Small intestine (tissue), 7 donors: ENCODE data around the gene LINS1. TPM values are rescaled to one million over a fixed set of nuclear protein-coding genes. Genes with fewer than 3 reads are reported as not detected.
"Not testable (repeated sequence)": the region's sequence is repeated elsewhere in the genome, so short reads cannot be mapped to it uniquely, and the experiment has no call there.

Experiments
- DNase-seq, 2 donors: peaks; one replicate each; pipeline versions ENCODE4 v3.0.0 to v3.0.0-alpha.2; 2013
- FAIRE-seq: peaks from 2 replicates; lab custom pipeline; 2012; peaks lifted over from hg19 to GRCh38; lab: Jason Lieb, UNC
- H3K27ac ChIP-seq, 3 donors: one replicate each; pipeline ENCODE4 v1.5.1; 2013; ENCODE audit warnings: low read length in 2 of 3, mild to moderate bottlenecking in 2 of 3, control low read depth in 1 of 3, inconsistent platforms in 1 of 3, low read depth in 1 of 3, moderate library complexity in 1 of 3
- H3K27me3 ChIP-seq, 3 donors: one replicate each; pipeline ENCODE4 v1.6.1; 2013; ENCODE audit warnings: low read length in 3 of 3, inconsistent platforms in 1 of 3; ENCODE audit not compliant: control insufficient read depth in 3 of 3, insufficient read depth in 3 of 3
- H3K36me3 ChIP-seq, 3 donors: one replicate each; pipeline ENCODE4 v1.6.1; 2013; ENCODE audit warnings: low read length in 3 of 3, inconsistent platforms in 1 of 3, low read depth in 1 of 3, mild to moderate bottlenecking in 1 of 3, moderate library complexity in 1 of 3; ENCODE audit not compliant: control insufficient read depth in 3 of 3, insufficient read depth in 2 of 3
- H3K4me1 ChIP-seq, 3 donors: one replicate each; pipeline ENCODE4 v1.6.1; 2013; ENCODE audit warnings: low read length in 2 of 3, inconsistent platforms in 1 of 3, low read depth in 1 of 3, mild to moderate bottlenecking in 1 of 3, moderate library complexity in 1 of 3; ENCODE audit not compliant: control insufficient read depth in 3 of 3, insufficient read depth in 2 of 3
- H3K4me3 ChIP-seq, 3 donors: one replicate each; pipeline ENCODE4 v1.5.1; 2013; ENCODE audit warnings: low read length in 3 of 3, control low read depth in 1 of 3, inconsistent platforms in 1 of 3, low read depth in 1 of 3, mild to moderate bottlenecking in 1 of 3, moderate library complexity in 1 of 3
- H3K9me3 ChIP-seq, 2 donors: one replicate each; pipeline ENCODE4 v1.6.1; 2013; ENCODE audit warnings: low read depth in 1 of 2, low read length in 1 of 2; ENCODE audit not compliant: control insufficient read depth in 2 of 2, insufficient read depth in 1 of 2
- WGBS, 3 donors: extraction: QIAGEN DNeasy Blood & Tissue Kit; methylation state at CpG; one replicate each; pipeline ENCODE4 v1.1.7; 2013; 5-methylcytosine and 5-hydroxymethylcytosine counted together
- polyA plus RNA-seq, 4 donors: library from polyadenylated mRNA; stranded (reverse) in 3 of 4; unstranded in 1 of 4; fragments of 200-250 nt in 3 of 4; fragments of 120-200 nt in 1 of 4; gene quantifications; one replicate each; pipeline versions ENCODE4 v1.2.1 to v1.2.3, GENCODE V29; 2013
- donor health status: healthy with polysubstance abuse.
- donor health status: control.
- donor health status: control.
- donor health status: Bipolar disorder and iron deficiency.
- donor health status: healthy.

Gene LINS1
- polyA plus RNA-seq, 4 donors: 2.4 to 17.5 (median 5.7) TPM

- Histone ChIP-seq H3K9me3 (no peaks in the 10 kb centered on the region), H3K27me3 (no peaks in the 10 kb centered on the region), H3K27ac (no peak overlapping the region), H3K36me3 (peaks cover 0 to 7% (median 0%) of the 10 kb centered on the region in 3 donors), H3K4me3 (no peak overlapping the region), H3K4me1 (peaks cover 0 to 9% (median 2%) of the 10 kb centered on the region in 3 donors)
- FAIRE-seq: no peak
- 90 to 100% (median 96%) methylated on average over 1 of the region's 1 CpG for WGBS, 3 donors
- no peak for DNase-seq
Measured at GRCh38 chr15:100598655-100599054, 3.3 kb downstream of the LINS1 start.

DNA sequence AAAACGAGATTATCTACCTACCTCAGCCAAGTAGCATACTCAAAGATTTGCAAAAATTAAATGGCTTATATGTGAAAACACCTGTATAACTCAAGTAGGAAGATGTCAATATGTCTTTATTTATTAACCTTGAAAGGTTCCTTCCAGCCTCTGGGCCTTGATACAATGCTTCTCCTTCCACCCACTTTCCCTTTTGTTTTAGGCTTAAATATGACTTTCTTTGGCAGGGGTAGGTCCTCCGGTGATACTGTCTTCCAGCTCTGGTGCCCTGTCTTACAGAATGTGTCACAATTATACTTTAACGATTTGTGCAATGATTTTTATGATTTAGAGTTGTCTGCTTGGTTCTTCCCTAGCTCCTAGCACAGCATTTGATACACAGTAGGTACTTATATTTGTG, 4.1 kb downstream of the LINS1 start:
- no peak overlapping the region for H3K4me3 ChIP-seq
- no peaks in the 10 kb centered on the region for H3K9me3 ChIP-seq
- H3K27ac ChIP-seq: no peak overlapping the region
- FAIRE-seq: no peak
- no peaks in the 10 kb centered on the region for H3K27me3 ChIP-seq
- H3K4me1 ChIP-seq: peaks cover 0 to 6% (median 2%) of the 10 kb centered on the region in 3 donors
- peaks cover 0 to 7% (median 0%) of the 10 kb centered on the region in 3 donors for H3K36me3 ChIP-seq
- WGBS, 3 donors: 75 to 85% (median 84%) methylated on average over 3 of the region's 3 CpGs
- DNase-seq: no peak

- DNase-seq (peak in 1 of 2 donors; percentile 68), FAIRE-seq (no peak)
- no peak overlapping the region for H3K4me3 ChIP-seq
- 61 to 89% (median 70%) methylated on average over 7 of the region's 7 CpGs for WGBS, 3 donors
- peak overlapping the region in 1 of 3 donors; percentile 83 for H3K27ac ChIP-seq
- H3K4me1 ChIP-seq: peaks cover 0 to 6% (median 2%) of the 10 kb centered on the region in 3 donors
- no peaks in the 10 kb centered on the region for H3K27me3 ChIP-seq
- H3K36me3 ChIP-seq: peaks cover 0 to 7% (median 0%) of the 10 kb centered on the region in 3 donors
- no peaks in the 10 kb centered on the region for H3K9me3 ChIP-seq
Measured at GRCh38 chr15:100596792-100597191, 5.2 kb downstream of the LINS1 start.

- H3K27ac ChIP-seq: peak overlapping the region in 1 of 3 donors; percentile 76
- 75 to 95% (median 85%) methylated on average over 3 of the region's 3 CpGs for WGBS, 3 donors
- no peaks in the 10 kb centered on the region for H3K27me3 ChIP-seq
- peaks cover 0 to 6% (median 2%) of the 10 kb centered on the region in 3 donors for H3K4me1 ChIP-seq
- DNase-seq: no peak
- peaks cover 0 to 3% of the 10 kb centered on the region in 2 donors for H3K9me3 ChIP-seq
- H3K4me3 ChIP-seq: no peak overlapping the region
- H3K36me3 ChIP-seq: peaks cover 0 to 7% (median 0%) of the 10 kb centered on the region in 3 donors
- FAIRE-seq: no peak
Measured at GRCh38 chr15:100595964-100596363, 6.0 kb downstream of the LINS1 start.

- 89 to 96% (median 96%) methylated on average over 2 of the region's 2 CpGs for WGBS, 3 donors
- FAIRE-seq: no peak
- no peak overlapping the region for H3K27ac ChIP-seq
Measured at GRCh38 chr15:100593431-100593830, 8.6 kb downstream of the LINS1 start.

DNA sequence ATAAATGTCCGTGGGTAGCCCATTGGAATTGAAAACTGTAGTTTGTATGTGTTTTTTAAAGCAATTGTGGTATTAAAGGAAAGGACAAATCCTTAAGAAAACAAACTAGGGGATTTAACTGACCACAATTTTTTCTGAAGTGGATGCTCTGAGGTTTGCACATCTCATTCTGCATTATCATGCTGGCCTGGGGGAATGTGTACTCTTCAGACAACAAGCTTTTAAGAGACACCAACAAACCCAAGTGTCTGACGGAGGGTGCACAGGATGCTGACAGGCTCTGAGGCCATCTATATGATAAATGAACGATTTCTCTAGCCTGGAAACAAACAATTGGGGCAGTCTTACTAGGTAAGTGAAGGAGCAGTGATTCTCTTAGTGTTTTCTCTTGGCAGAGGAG, 9.1 kb downstream of the LINS1 start:
- peaks cover 0 to 3% (median 0%) of the 10 kb centered on the region in 3 donors for H3K4me1 ChIP-seq
- DNase-seq (no peak), FAIRE-seq (no peak)
- peaks cover 0 to 6% of the 10 kb centered on the region in 2 donors for H3K9me3 ChIP-seq
- 74 to 86% (median 83%) methylated on average over 3 of the region's 3 CpGs for WGBS, 3 donors
- no peaks in the 10 kb centered on the region for H3K27me3 ChIP-seq
- peaks cover 0 to 4% (median 0%) of the 10 kb centered on the region in 3 donors for H3K36me3 ChIP-seq
- H3K27ac ChIP-seq: no peak overlapping the region
- no peak overlapping the region for H3K4me3 ChIP-seq

More at GRCh38 chr15:100593431-100593830, 8.6 kb downstream of the LINS1 start:
- Histone ChIP-seq H3K4me1 (peaks cover 0 to 3% (median 0%) of the 10 kb centered on the region in 3 donors), H3K4me3 (no peak overlapping the region), H3K36me3 (peaks cover 0 to 4% (median 0%) of the 10 kb centered on the region in 3 donors), H3K27me3 (no peaks in the 10 kb centered on the region), H3K9me3 (peaks cover 0 to 3% of the 10 kb centered on the region in 2 donors)
- DNase-seq: no peak

DNA sequence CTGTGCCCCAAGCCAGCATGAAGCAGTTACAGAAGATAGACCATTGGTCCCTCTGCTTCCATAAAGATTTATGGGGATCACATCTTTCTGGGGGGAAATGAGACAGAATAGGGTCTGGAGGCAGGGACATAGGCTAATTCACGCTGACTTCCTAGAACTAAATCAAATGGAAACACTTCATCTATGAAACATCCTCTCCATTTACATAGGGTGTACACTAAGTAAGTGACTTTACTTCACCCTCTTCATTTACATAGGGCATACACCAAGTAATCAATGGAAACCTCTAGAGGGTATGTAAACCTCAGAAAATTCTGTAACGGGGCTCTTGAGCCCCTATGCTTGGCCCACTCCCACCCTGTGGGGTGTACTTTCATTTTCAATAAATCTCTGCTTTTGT, 10.1 kb downstream of the LINS1 start:
- Histone ChIP-seq H3K4me3 (no peak overlapping the region), H3K36me3 (peaks cover 0 to 3% (median 0%) of the 10 kb centered on the region in 3 donors), H3K9me3 (peaks cover 0 to 14% of the 10 kb centered on the region in 2 donors), H3K4me1 (peaks cover 0 to 3% (median 0%) of the 10 kb centered on the region in 3 donors), H3K27me3 (no peaks in the 10 kb centered on the region), H3K27ac (no peak overlapping the region)
- no peak for FAIRE-seq
- WGBS, 3 donors: 45 to 89% (median 68%) methylated on average over 2 of the region's 2 CpGs
- no peak for DNase-seq

GRCh38 chr15:100591163-100591562, 10.8 kb downstream of the LINS1 start:
- H3K27me3 ChIP-seq, FAIRE-seq, H3K36me3 ChIP-seq, H3K27ac ChIP-seq, H3K4me3 ChIP-seq, DNase-seq, H3K4me1 ChIP-seq: not testable (repeated sequence)
- H3K9me3 ChIP-seq: peaks cover 0 to 14% of the 10 kb centered on the region in 2 donors
- WGBS, 3 donors: 92 to 100% (median 98%) methylated on average over 2 of the region's 2 CpGs
